HCT116 (cell line): ENCODE measurements around the gene NELL1. TPM values are rescaled to one million over a fixed set of nuclear protein-coding genes. Genes with fewer than 3 reads are reported as not detected.

Experiments used
- ATAC-seq: fragments of 200-7000 bp; cut with Tn5 transposase; 2 replicates; pipeline ENCODE4 v1.9.1; 2020; ENCODE audit warnings: mild to moderate bottlenecking, moderate library complexity
- BruUV-seq: library from RNA; stranded (reverse); fragments of 400-500 nt; replicated peaks from 2 replicates; lab custom pipeline; 2021; lab: Mats Ljungman, UMichigan
- CTCF ChIA-PET: fragments of 300-600 bp; sonication (Branson Sonifier 250); formaldehyde crosslinking; loops from one replicate; lab custom pipeline; 2021; ENCODE audit warnings: antibody characterized with exemption; lab: Charles Lee
- POLR2A ChIA-PET: fragments of 300-600, 350-600 bp; sonication (Branson Sonifier 250); formaldehyde crosslinking; loops from one replicate; lab custom pipeline; 2021; ENCODE audit warnings: antibody characterized with exemption; lab: Charles Lee
- RAD21 ChIA-PET, 2 experiments: fragments of 300-600 bp; sonication (Branson Sonifier 250); formaldehyde crosslinking; loops; one replicate each; lab custom pipeline; 2023; ENCODE audit warnings: low total read pairs in 2 of 2; ENCODE audit not compliant: uncharacterized antibody in 2 of 2, unreplicated experiment in 2 of 2, low non-redundant PET in 1 of 2; lab: Charles Lee
- DNase-seq: peaks from one replicate; pipeline ENCODE4 v3.0.0-alpha.2; 2010; ENCODE audit warnings: low read depth, low spot score
- H2AFZ ChIP-seq: fragments of 200-600 bp; shearing (Covaris generic), sonication (generic); 2 replicates; pipeline ENCODE4 v1.6.1; 2017; ENCODE audit warnings: low read depth, mixed run types, mixed read lengths, antibody characterized with exemption, low read length; ENCODE audit not compliant: poor library complexity, severe bottlenecking
- H3K27ac ChIP-seq: 2 replicates; pipeline ENCODE4 v1.5.1; 2012; ENCODE audit warnings: low read depth, low read length
- H3K27me3 ChIP-seq: fragments of 200-600 bp; sonication (generic); 2 replicates; pipeline ENCODE4 v1.6.1; 2016; ENCODE audit warnings: mixed run types, low read length, mixed read lengths; ENCODE audit not compliant: insufficient read depth
- H3K36me3 ChIP-seq, 2 experiments: fragments of 200-500 bp in 1 of 2; fragments of 200-600 bp in 1 of 2; sonication (Bioruptor generic) in 1 of 2; sonication (generic) in 1 of 2; 2 replicates each; pipeline versions ENCODE4 v1.5.1 to v1.6.1; 2014 to 2016; ENCODE audit warnings: low read length in 2 of 2, inconsistent platforms in 1 of 2, mixed read lengths in 1 of 2, mixed run types in 1 of 2; ENCODE audit not compliant: insufficient read depth in 2 of 2, control insufficient read depth in 1 of 2
- H3K4me1 ChIP-seq, 2 experiments: fragments of 200-600 bp in 1 of 2; sonication (generic) in 1 of 2; 2 replicates each; pipeline versions ENCODE4 v1.5.1 to v1.6.1; 2012 to 2017; ENCODE audit warnings: low read length in 2 of 2, inconsistent platforms in 1 of 2, mild to moderate bottlenecking in 1 of 2, mixed read lengths in 1 of 2, mixed run types in 1 of 2, moderate library complexity in 1 of 2; ENCODE audit not compliant: insufficient read depth in 2 of 2, control insufficient read depth in 1 of 2
- H3K4me2 ChIP-seq: fragments of 200-600 bp; sonication (generic); 2 replicates; pipeline ENCODE4 v1.6.1; 2017; ENCODE audit warnings: mixed run types, low read length, mixed read lengths
- H3K4me3 ChIP-seq, 2 experiments: fragments of 200-600 bp in 1 of 2; sonication (generic) in 1 of 2; replicated peaks in 1 of 2; 2 replicates each; pipeline ENCODE4 v1.5.1; 2011 to 2016; ENCODE audit warnings: low read length in 2 of 2, control low read depth in 1 of 2, low read depth in 1 of 2, mild to moderate bottlenecking in 1 of 2, mixed read lengths in 1 of 2, mixed run types in 1 of 2
- H3K79me2 ChIP-seq: fragments of 200-600 bp; sonication (generic); 2 replicates; pipeline ENCODE4 v1.6.1; 2017; ENCODE audit warnings: mild to moderate bottlenecking, mixed run types, low read length, moderate library complexity, mixed read lengths; ENCODE audit not compliant: insufficient read depth
- H3K9ac ChIP-seq: fragments of 200-600 bp; sonication (generic); 2 replicates; pipeline ENCODE4 v1.6.1; 2016; ENCODE audit warnings: low read length, mixed read lengths
- H3K9me2 ChIP-seq: fragments of 200-600 bp; sonication (generic), shearing (Covaris generic); 2 replicates; pipeline ENCODE4 v1.6.1; 2017; ENCODE audit warnings: mixed run types, mild to moderate bottlenecking, moderate library complexity; ENCODE audit not compliant: insufficient read depth
- H3K9me3 ChIP-seq, 2 experiments: fragments of 200-500 bp in 1 of 2; fragments of 200-600 bp in 1 of 2; sonication (Bioruptor generic) in 1 of 2; sonication (generic) in 1 of 2; 2 replicates each; pipeline ENCODE4 v1.6.1; 2014 to 2017; ENCODE audit warnings: low read length in 2 of 2, mixed read lengths in 2 of 2, inconsistent platforms in 1 of 2, low read depth in 1 of 2, mild to moderate bottlenecking in 1 of 2, mixed run types in 1 of 2, moderate library complexity in 1 of 2; ENCODE audit not compliant: control insufficient read depth in 1 of 2, insufficient read depth in 1 of 2
- H4K20me1 ChIP-seq: fragments of 200-600 bp; sonication (generic), shearing (Covaris generic); 2 replicates; pipeline ENCODE4 v1.6.1; 2017; ENCODE audit warnings: mixed run types, mild to moderate bottlenecking, moderate library complexity; ENCODE audit not compliant: insufficient read depth
- CBX3 ChIP-seq: IDR thresholded peaks from 2 replicates; pipeline ENCODE4 v1.6.1; 2012; ENCODE audit warnings: low read depth
- CEBPB ChIP-seq: IDR thresholded peaks from 2 replicates; pipeline ENCODE4 v1.6.1; 2012; ENCODE audit warnings: low read depth
- EGR1 ChIP-seq: IDR thresholded peaks from 2 replicates; pipeline ENCODE4 v1.6.1; 2012; ENCODE audit warnings: low read depth
- ELF1 ChIP-seq: IDR thresholded peaks from 2 replicates; pipeline ENCODE4 v1.6.1; 2012; ENCODE audit warnings: low read depth, borderline replicate concordance
- EZH2 ChIP-seq: fragments of 200-600 bp; sonication (generic); IDR thresholded peaks from 2 replicates; pipeline ENCODE4 v1.6.1; 2017; ENCODE audit warnings: antibody characterized with exemption, mixed run types
- EZH2phosphoT487 ChIP-seq: fragments of 200-600 bp; IDR thresholded peaks from 2 replicates; pipeline ENCODE4 v1.6.1; 2018; ENCODE audit warnings: antibody characterized with exemption, borderline replicate concordance
- MAX ChIP-seq: IDR thresholded peaks from 2 replicates; pipeline ENCODE4 v1.6.1; 2012
- POLR2A ChIP-seq: IDR thresholded peaks from 2 replicates; pipeline ENCODE4 v1.7.0; 2011; ENCODE audit warnings: borderline replicate concordance; ENCODE audit not compliant: insufficient read depth, insufficient read length; ENCODE audit errors: extremely low read depth
- POLR2AphosphoS5 ChIP-seq: IDR thresholded peaks from 2 replicates; pipeline ENCODE4 v1.6.1; 2011; ENCODE audit warnings: mild to moderate bottlenecking, low read depth, low read length, moderate library complexity
- RAD21 ChIP-seq: IDR thresholded peaks from 2 replicates; pipeline ENCODE4 v1.6.1; 2012; ENCODE audit warnings: low read depth, mild to moderate bottlenecking
- SIN3A ChIP-seq: IDR thresholded peaks from 2 replicates; pipeline ENCODE4 v1.6.1; 2012; ENCODE audit warnings: low read depth
- SP1 ChIP-seq: IDR thresholded peaks from 2 replicates; pipeline ENCODE4 v1.6.1; 2012; ENCODE audit warnings: low read depth
- ZFX ChIP-seq: fragments of 450-650 bp; IDR thresholded peaks from 2 replicates; pipeline ENCODE4 v1.6.1; 2017
- ZNF274 ChIP-seq: fragments of 200-500 bp; sonication (Bioruptor generic); IDR thresholded peaks from 2 replicates; pipeline ENCODE4 v1.6.1; 2014; ENCODE audit warnings: mild to moderate bottlenecking, low read depth, low read length, inconsistent platforms
- intact Hi-C: fragments of 100-400 bp; cut with micrococcal nuclease; formaldehyde crosslinking; loops from 2 replicates; pipeline ENCODE4 v1.10.0; 2022
- total RNA-seq: library from RNA; stranded (reverse); gene quantifications from one replicate; pipeline ENCODE4 v1.2.1, GENCODE V29; 2021; ENCODE audit not compliant: unreplicated experiment
- TF ChIP-seq, protein P1 (sequence below): IDR thresholded peaks from 2 replicates; pipeline ENCODE4 v1.6.1; 2011; ENCODE audit warnings: mild to moderate bottlenecking, low read length, moderate library complexity; ENCODE audit not compliant: insufficient replicate concordance; ENCODE audit errors: extremely low read depth

The NELL1 gene
- total RNA-seq, 1 experiment from 2014 or later, result not detected

GRCh38 chr11:20739577-20739976 is 70.2 kb downstream of the NELL1 start:
- Histone ChIP-seq H3K9ac (no peak overlapping the region), H3K9me2 (no peaks in the 10 kb centered on the region), H4K20me1 (no peaks in the 10 kb centered on the region), H3K79me2 (no peaks in the 10 kb centered on the region), H3K36me3 (no peaks in the 10 kb centered on the region), H3K4me2 (no peak overlapping the region), H2AFZ (no peak overlapping the region), H3K4me3 (no peak overlapping the region), H3K27me3 (no peaks in the 10 kb centered on the region), H3K9me3 (no peaks in the 10 kb centered on the region), H3K4me1 (no peaks in the 10 kb centered on the region)
- CTCF ChIA-PET, result no interaction called here
- intact Hi-C loops, result no loop called here
- ATAC-seq (no peak), DNase-seq (no peak)
- RAD21 ChIA-PET, result no interaction called here
- TF ChIP-seq SP1 (no peak), POLR2A (no peak), POLR2AphosphoS5 (no peak), SIN3A (no peak), EGR1 (no peak), CEBPB (no peak), CBX3 (no peak), EZH2 (no peak), EZH2phosphoT487 (no peak), ZNF274 (no peak), ZFX (no peak), ELF1 (no peak), MAX (no peak), RAD21 (no peak)
- TF ChIP-seq, protein P1, sequence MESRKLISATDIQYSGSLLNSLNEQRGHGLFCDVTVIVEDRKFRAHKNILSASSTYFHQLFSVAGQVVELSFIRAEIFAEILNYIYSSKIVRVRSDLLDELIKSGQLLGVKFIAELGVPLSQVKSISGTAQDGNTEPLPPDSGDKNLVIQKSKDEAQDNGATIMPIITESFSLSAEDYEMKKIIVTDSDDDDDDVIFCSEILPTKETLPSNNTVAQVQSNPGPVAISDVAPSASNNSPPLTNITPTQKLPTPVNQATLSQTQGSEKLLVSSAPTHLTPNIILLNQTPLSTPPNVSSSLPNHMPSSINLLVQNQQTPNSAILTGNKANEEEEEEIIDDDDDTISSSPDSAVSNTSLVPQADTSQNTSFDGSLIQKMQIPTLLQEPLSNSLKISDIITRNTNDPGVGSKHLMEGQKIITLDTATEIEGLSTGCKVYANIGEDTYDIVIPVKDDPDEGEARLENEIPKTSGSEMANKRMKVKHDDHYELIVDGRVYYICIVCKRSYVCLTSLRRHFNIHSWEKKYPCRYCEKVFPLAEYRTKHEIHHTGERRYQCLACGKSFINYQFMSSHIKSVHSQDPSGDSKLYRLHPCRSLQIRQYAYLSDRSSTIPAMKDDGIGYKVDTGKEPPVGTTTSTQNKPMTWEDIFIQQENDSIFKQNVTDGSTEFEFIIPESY, result no peak
- TF ChIP-seq, all 23 proteins: peak for 0
- POLR2A ChIA-PET, result no interaction called here
- BruUV-seq, result no TSS peak
- no peak overlapping the region for H3K27ac ChIP-seq
